PC-3 (cell line): ENCODE data around the gene VMO1. TPM values are rescaled to one million over a fixed set of nuclear protein-coding genes. Genes with fewer than 3 reads are reported as not detected.

Source experiments
- ATAC-seq: fragments of 200-7000 bp; cut with Tn5 transposase; 2 replicates; pipeline ENCODE4 v1.9.1; 2020; ENCODE audit warnings: mild to moderate bottlenecking, moderate library complexity
- BruUV-seq: library from RNA; stranded (reverse); fragments of 400-500 nt; replicated peaks from 2 replicates; lab custom pipeline; 2021; lab: Mats Ljungman, UMichigan
- CTCF ChIA-PET: fragments of 300-600 bp; sonication (Branson Sonifier 250); formaldehyde crosslinking; loops from one replicate; lab custom pipeline; 2022; ENCODE audit warnings: antibody characterized with exemption; lab: Charles Lee
- POLR2A ChIA-PET: fragments of 300-600 bp; sonication (Branson Sonifier 250); formaldehyde crosslinking; loops from one replicate; lab custom pipeline; 2022; ENCODE audit warnings: antibody characterized with exemption; ENCODE audit not compliant: unreplicated experiment; lab: Charles Lee
- DNase-seq: peaks from one replicate; pipeline ENCODE4 v3.0.0-alpha.2; 2015
- H2AFZ ChIP-seq: fragments of 300-600 bp; sonication (generic); 2 replicates; pipeline ENCODE4 v1.6.0; 2016; ENCODE audit warnings: antibody characterized with exemption, low read length
- H3F3A ChIP-seq: fragments of 300-600 bp; sonication (generic); one replicate; pipeline ENCODE4 v1.6.0; 2017; ENCODE audit warnings: antibody characterized with exemption, low read length, control low read depth, mild to moderate bottlenecking; ENCODE audit not compliant: unreplicated experiment
- H3K27ac ChIP-seq: fragments of 300-600 bp; sonication (generic); 2 replicates; pipeline ENCODE4 v1.5.1; 2016; ENCODE audit warnings: mild to moderate bottlenecking, low read length
- H3K27me3 ChIP-seq: fragments of 300-600 bp; sonication (generic); 2 replicates; pipeline ENCODE4 v1.6.1; 2016; ENCODE audit warnings: low read length, mixed read lengths
- H3K36me3 ChIP-seq: fragments of 300-600 bp; sonication (generic); 2 replicates; pipeline ENCODE4 v1.6.1; 2016; ENCODE audit warnings: low read depth, mixed run types, low read length, mixed read lengths
- H3K4me1 ChIP-seq: fragments of 300-600 bp; sonication (generic); 2 replicates; pipeline ENCODE4 v1.5.1; 2016; ENCODE audit warnings: low read length; ENCODE audit not compliant: insufficient read depth
- H3K4me2 ChIP-seq: fragments of 300-600 bp; sonication (generic); 2 replicates; pipeline ENCODE4 v1.6.0; 2016; ENCODE audit warnings: low read length
- H3K4me3 ChIP-seq: fragments of 300-600 bp; sonication (generic); 2 replicates; pipeline ENCODE4 v1.5.1; 2016; ENCODE audit warnings: mild to moderate bottlenecking, low read length, mixed read lengths
- H3K79me2 ChIP-seq: fragments of 300-600 bp; sonication (generic); 2 replicates; pipeline ENCODE4 v1.6.1; 2017; ENCODE audit warnings: low read length, mixed read lengths
- H3K9ac ChIP-seq: fragments of 300-600 bp; sonication (generic); 2 replicates; pipeline ENCODE4 v1.6.0; 2016; ENCODE audit warnings: mild to moderate bottlenecking, low read length
- H3K9me2 ChIP-seq: fragments of 300-600 bp; sonication (generic); replicated peaks from 2 replicates; pipeline ENCODE4 v1.6.1; 2016; ENCODE audit warnings: mixed run types, low read length, mixed read lengths
- H3K9me3 ChIP-seq: fragments of 300-600 bp; sonication (generic); 2 replicates; pipeline ENCODE4 v1.6.1; 2016; ENCODE audit warnings: low read length, mixed read lengths
- H4K20me1 ChIP-seq: fragments of 300-600 bp; sonication (generic); 2 replicates; pipeline ENCODE4 v1.6.1; 2016; ENCODE audit warnings: low read length, mixed read lengths
- EZH2 ChIP-seq: fragments of 300-600 bp; sonication (generic); IDR thresholded peaks from one replicate; pipeline ENCODE4 v1.6.1; 2017; ENCODE audit warnings: antibody characterized with exemption, mild to moderate bottlenecking, low read length; ENCODE audit not compliant: unreplicated experiment
- EZH2phosphoT487 ChIP-seq: fragments of 300-600 bp; sonication (generic); IDR thresholded peaks from 2 replicates; pipeline ENCODE4 v1.6.1; 2018; ENCODE audit warnings: mild to moderate bottlenecking, antibody characterized with exemption, low read length, borderline replicate concordance
- intact Hi-C: fragments of 100-400 bp; cut with micrococcal nuclease; formaldehyde crosslinking; loops from 2 replicates; pipeline ENCODE4 v1.9.0; 2023
- total RNA-seq: library from RNA; depleted of rRNA; stranded (reverse); fragments of >200 nt; gene quantifications from 2 replicates; pipeline ENCODE4 v1.2.3, GENCODE V29; 2014
- TF ChIP-seq, protein P1 (sequence below): fragments of 300-600 bp; sonication (generic); conservative IDR thresholded peaks from 2 replicates; pipeline ENCODE4 v1.5.1; 2017; ENCODE audit warnings: antibody characterized with exemption, low read depth, mild to moderate bottlenecking, low read length

Gene VMO1
- total RNA-seq, 1 experiment from 2014 or later = 1.2 TPM

DNA sequence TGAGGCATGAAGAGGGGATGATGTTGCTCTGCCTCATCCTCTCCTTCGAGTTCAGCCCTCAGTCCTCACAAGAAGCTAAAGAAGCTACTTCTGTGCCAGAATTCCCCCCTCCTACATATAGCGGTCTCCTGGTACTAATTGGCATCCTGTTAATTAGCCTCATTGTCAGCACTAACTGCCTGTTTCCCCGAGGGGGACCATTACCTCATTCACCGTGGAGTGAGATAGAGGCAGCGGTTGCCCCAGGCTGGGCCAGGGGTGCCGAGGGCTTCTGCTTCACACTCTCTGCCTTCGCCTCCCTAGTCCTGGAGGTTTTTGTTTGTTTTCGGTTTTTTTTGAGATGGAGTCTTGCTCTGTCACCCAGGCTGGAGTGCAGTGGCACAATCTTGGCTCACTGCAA lies 41.2 kb upstream of the VMO1 start:
- H4K20me1 ChIP-seq = no peaks in the 10 kb centered on the region
- no TSS peak for BruUV-seq
- H3F3A ChIP-seq = no peaks in the 10 kb centered on the region
- ATAC-seq = no peak
- H3K36me3 ChIP-seq = no peaks in the 10 kb centered on the region
- intact Hi-C loops = no loop called here
- no peak overlapping the region for H3K27ac ChIP-seq
- CTCF ChIA-PET = no interaction called here
- H3K9me2 ChIP-seq = no peaks in the 10 kb centered on the region
- H2AFZ ChIP-seq = no peak overlapping the region
- H3K9me3 ChIP-seq = no peaks in the 10 kb centered on the region
- no peak overlapping the region for H3K4me2 ChIP-seq
- no peaks in the 10 kb centered on the region for H3K4me1 ChIP-seq
- TF ChIP-seq EZH2 (no peak), EZH2phosphoT487 (no peak)
- TF ChIP-seq, protein P1, sequence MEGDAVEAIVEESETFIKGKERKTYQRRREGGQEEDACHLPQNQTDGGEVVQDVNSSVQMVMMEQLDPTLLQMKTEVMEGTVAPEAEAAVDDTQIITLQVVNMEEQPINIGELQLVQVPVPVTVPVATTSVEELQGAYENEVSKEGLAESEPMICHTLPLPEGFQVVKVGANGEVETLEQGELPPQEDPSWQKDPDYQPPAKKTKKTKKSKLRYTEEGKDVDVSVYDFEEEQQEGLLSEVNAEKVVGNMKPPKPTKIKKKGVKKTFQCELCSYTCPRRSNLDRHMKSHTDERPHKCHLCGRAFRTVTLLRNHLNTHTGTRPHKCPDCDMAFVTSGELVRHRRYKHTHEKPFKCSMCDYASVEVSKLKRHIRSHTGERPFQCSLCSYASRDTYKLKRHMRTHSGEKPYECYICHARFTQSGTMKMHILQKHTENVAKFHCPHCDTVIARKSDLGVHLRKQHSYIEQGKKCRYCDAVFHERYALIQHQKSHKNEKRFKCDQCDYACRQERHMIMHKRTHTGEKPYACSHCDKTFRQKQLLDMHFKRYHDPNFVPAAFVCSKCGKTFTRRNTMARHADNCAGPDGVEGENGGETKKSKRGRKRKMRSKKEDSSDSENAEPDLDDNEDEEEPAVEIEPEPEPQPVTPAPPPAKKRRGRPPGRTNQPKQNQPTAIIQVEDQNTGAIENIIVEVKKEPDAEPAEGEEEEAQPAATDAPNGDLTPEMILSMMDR = no peak
- H3K4me3 ChIP-seq = no peak overlapping the region
- H3K79me2 ChIP-seq = no peaks in the 10 kb centered on the region
- H3K27me3 ChIP-seq = no peaks in the 10 kb centered on the region
- no peak overlapping the region for H3K9ac ChIP-seq
- DNase-seq = no peak
- POLR2A ChIA-PET = no interaction called here

DNA sequence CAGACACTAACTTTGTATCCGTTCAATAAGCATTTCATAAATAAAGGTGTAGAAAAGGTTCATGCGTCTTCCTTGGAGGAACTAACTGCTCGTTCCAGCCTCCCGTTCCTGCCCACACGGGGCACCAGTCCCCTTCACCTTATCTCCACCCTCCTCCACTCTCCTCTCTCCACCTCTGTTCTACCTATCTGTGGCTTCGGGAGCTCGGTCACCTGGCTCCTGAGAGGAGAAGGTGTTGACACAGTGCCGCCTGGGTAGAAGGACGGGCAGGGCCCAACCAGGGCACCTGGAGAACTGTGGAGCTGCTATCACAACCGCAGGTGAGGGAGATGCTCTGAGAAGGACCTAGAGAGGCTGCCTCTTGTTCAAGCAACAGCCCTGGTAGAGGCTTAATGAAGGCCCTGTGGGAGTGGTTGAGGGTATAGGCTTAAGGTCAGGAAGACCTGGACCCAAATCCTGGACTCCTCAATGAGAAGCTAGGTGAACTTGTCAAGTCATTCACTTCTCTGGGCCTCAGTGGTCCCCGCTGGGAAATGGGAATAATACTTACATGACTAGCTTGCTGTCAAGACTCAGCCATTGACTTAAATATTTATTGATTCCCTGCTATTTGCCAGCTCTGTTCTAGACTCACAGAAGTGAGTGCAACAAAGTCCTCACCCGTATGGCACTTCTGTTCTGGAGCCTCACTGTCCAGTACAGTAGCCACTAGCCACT lies 37.4 kb upstream of the VMO1 start:
- no peaks in the 10 kb centered on the region for H3F3A ChIP-seq
- H3K36me3 ChIP-seq = no peaks in the 10 kb centered on the region
- no peaks in the 10 kb centered on the region for H4K20me1 ChIP-seq
- H3K9ac ChIP-seq = no peak overlapping the region
- no peak overlapping the region for H3K4me3 ChIP-seq
- H3K9me3 ChIP-seq = no peaks in the 10 kb centered on the region
- DNase-seq = no peak
- BruUV-seq = no TSS peak
- no peaks in the 10 kb centered on the region for H3K4me1 ChIP-seq
- H3K79me2 ChIP-seq = no peaks in the 10 kb centered on the region
- H3K27ac ChIP-seq = no peak overlapping the region
- H3K27me3 ChIP-seq = no peaks in the 10 kb centered on the region
- no peak for ATAC-seq
- intact Hi-C loops = no loop called here
- ChIA-PET POLR2A (no interaction called here), CTCF (no interaction called here)
- H3K4me2 ChIP-seq = no peak overlapping the region
- H3K9me2 ChIP-seq = no peaks in the 10 kb centered on the region
- H2AFZ ChIP-seq = no peak overlapping the region
- no peak for TF ChIP-seq EZH2phosphoT487
- no peak for TF ChIP-seq EZH2
- TF ChIP-seq, protein P1 = no peak

DNA sequence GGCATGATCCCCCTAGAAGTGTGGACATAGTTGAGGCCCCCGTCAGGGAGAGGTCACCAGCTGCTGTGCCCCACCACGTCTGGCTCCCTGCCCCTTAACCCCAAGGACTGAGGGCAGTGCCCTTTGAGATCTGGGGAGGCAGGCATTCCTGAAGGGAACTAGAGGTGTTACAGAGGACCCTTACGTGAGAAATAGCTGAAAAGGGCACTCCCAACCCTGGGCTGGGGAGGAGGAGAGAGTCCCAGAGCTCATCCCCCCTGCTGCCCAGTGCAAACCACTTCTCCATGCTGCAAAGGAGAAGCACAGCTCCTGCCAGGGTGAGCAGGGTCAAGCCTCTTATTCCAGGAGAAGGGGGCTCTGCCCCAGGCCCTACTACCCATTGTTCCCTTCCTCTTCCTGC lies 36.7 kb upstream of the VMO1 start:
- Histone ChIP-seq H3K9me3 (no peaks in the 10 kb centered on the region), H4K20me1 (no peaks in the 10 kb centered on the region), H3K4me1 (no peaks in the 10 kb centered on the region), H3K9ac (no peak overlapping the region), H3K79me2 (no peaks in the 10 kb centered on the region), H3F3A (no peaks in the 10 kb centered on the region), H3K36me3 (no peaks in the 10 kb centered on the region), H3K4me3 (no peak overlapping the region), H3K27me3 (no peaks in the 10 kb centered on the region), H3K9me2 (no peaks in the 10 kb centered on the region), H2AFZ (no peak overlapping the region), H3K27ac (no peak overlapping the region), H3K4me2 (no peak overlapping the region)
- no TSS peak for BruUV-seq
- DNase-seq (no peak), ATAC-seq (no peak)
- POLR2A ChIA-PET = no interaction called here
- intact Hi-C loops = no loop called here
- CTCF ChIA-PET = no interaction called here
- TF ChIP-seq EZH2phosphoT487 (no peak), EZH2 (no peak)
- TF ChIP-seq, protein P1 = no peak
